SK-N-SH (cell line): ENCODE measurements around the gene CNTNAP5. TPM values are rescaled to one million over a fixed set of nuclear protein-coding genes. Genes with fewer than 3 reads are reported as not detected.

Experiments
- CTCF ChIA-PET: fragments of 300-600, 350-600 bp; formaldehyde crosslinking; extraction: SDS; loops from one replicate; lab custom pipeline; 2021; lab: Yijun Ruan, JAX
- POLR2A ChIA-PET: fragments of 350-600 bp; sonication (Branson Sonifier 250); formaldehyde crosslinking; extraction: SDS; loops from one replicate; lab custom pipeline; 2020; ENCODE audit warnings: antibody characterized with exemption, inconsistent platforms; lab: Yijun Ruan, JAX
- DNase-seq: peaks from one replicate; pipeline ENCODE4 v3.0.0; 2012
- H2AFZ ChIP-seq: fragments of 200-600 bp; sonication (generic); 2 replicates; pipeline ENCODE4 v1.8.1; 2016; ENCODE audit warnings: antibody characterized with exemption, mild to moderate bottlenecking, low read depth
- H3F3A ChIP-seq: fragments of 200-600 bp; sonication (generic); replicated peaks from 2 replicates; pipeline ENCODE3; 2016; ENCODE audit warnings: antibody characterized with exemption, mild to moderate bottlenecking; ENCODE audit not compliant: insufficient read depth
- H3K27ac ChIP-seq, 2 experiments: fragments of 200-500 bp in 1 of 2; fragments of 200-600 bp in 1 of 2; sonication (Bioruptor generic) in 1 of 2; sonication (generic), shearing (Covaris generic) in 1 of 2; 2 replicates each; pipeline versions ENCODE4 v1.5.1 to v1.6.1; 2014 to 2016; ENCODE audit warnings: low read depth in 2 of 2, inconsistent platforms in 1 of 2, low read length in 1 of 2, mild to moderate bottlenecking in 1 of 2, mixed read lengths in 1 of 2
- H3K27me3 ChIP-seq: fragments of 200-600 bp; sonication (generic), shearing (Covaris generic); 2 replicates; pipeline ENCODE4 v1.6.1; 2016; ENCODE audit warnings: mixed run types; ENCODE audit not compliant: insufficient read depth
- H3K36me3 ChIP-seq, 2 experiments: fragments of 200-500 bp in 1 of 2; fragments of 200-600 bp in 1 of 2; sonication (Bioruptor generic) in 1 of 2; sonication (generic) in 1 of 2; replicated peaks in 1 of 2; 2 replicates each; pipeline versions ENCODE3 to v1.5.1; 2014 to 2016; ENCODE audit warnings: low read length in 1 of 2, mild to moderate bottlenecking in 1 of 2; ENCODE audit not compliant: insufficient read depth in 2 of 2, control insufficient read depth in 1 of 2
- H3K4me1 ChIP-seq, 2 experiments: fragments of 200-500 bp in 1 of 2; fragments of 200-600 bp in 1 of 2; sonication (Bioruptor generic) in 1 of 2; sonication (generic), shearing (Covaris generic) in 1 of 2; 2 replicates each; pipeline versions ENCODE4 v1.5.1 to v1.6.1; 2014 to 2016; ENCODE audit warnings: low read depth in 1 of 2, low read length in 1 of 2, mixed run types in 1 of 2; ENCODE audit not compliant: insufficient read depth in 2 of 2, control insufficient read depth in 1 of 2
- H3K4me2 ChIP-seq: fragments of 200-600 bp; sonication (generic), shearing (Covaris generic); 2 replicates; pipeline ENCODE4 v1.6.1; 2017; ENCODE audit warnings: mixed run types
- H3K4me3 ChIP-seq, 2 experiments: fragments of 200-500 bp in 1 of 2; fragments of 200-600 bp in 1 of 2; sonication (Bioruptor generic) in 1 of 2; sonication (generic), shearing (Covaris generic) in 1 of 2; 2 replicates each; pipeline versions ENCODE4 v1.5.1 to v1.8.1; 2014 to 2016; ENCODE audit warnings: low read depth in 2 of 2, inconsistent platforms in 1 of 2, low read length in 1 of 2, mild to moderate bottlenecking in 1 of 2, mixed read lengths in 1 of 2, moderate library complexity in 1 of 2
- H3K79me2 ChIP-seq: fragments of 200-600 bp; sonication (generic); 2 replicates; pipeline ENCODE4 v1.8.1; 2017; ENCODE audit warnings: mild to moderate bottlenecking; ENCODE audit not compliant: insufficient read depth
- H3K9ac ChIP-seq: fragments of 200-600 bp; sonication (generic); 2 replicates; pipeline ENCODE4 v1.6.1; 2017; ENCODE audit warnings: mixed run types
- H3K9me2 ChIP-seq: fragments of 200-600 bp; sonication (generic); 2 replicates; pipeline ENCODE4 v1.6.1; 2017; ENCODE audit warnings: mixed run types
- H3K9me3 ChIP-seq: fragments of 200-600 bp; sonication (generic); 2 replicates; pipeline ENCODE4 v1.6.1; 2017; ENCODE audit warnings: mixed run types, mild to moderate bottlenecking, moderate library complexity
- H4K20me1 ChIP-seq: fragments of 200-600 bp; sonication (generic); 2 replicates; pipeline ENCODE4 v1.6.1; 2017; ENCODE audit warnings: mild to moderate bottlenecking, mixed run types; ENCODE audit not compliant: insufficient read depth
- CHD2 ChIP-seq: fragments of 150-350 bp; IDR thresholded peaks from 2 replicates; pipeline ENCODE4 v1.6.1; 2018; ENCODE audit warnings: low read length; ENCODE audit not compliant: partially characterized antibody
- CTCF ChIP-seq: fragments of 200-600 bp; sonication (generic); IDR thresholded peaks from 2 replicates; pipeline ENCODE4 v1.6.1; 2017; ENCODE audit warnings: antibody characterized with exemption, mild to moderate bottlenecking, moderate library complexity
- EZH2phosphoT487 ChIP-seq: fragments of 200-600 bp; sonication (generic); IDR thresholded peaks from 2 replicates; pipeline ENCODE4 v1.6.1; 2017; ENCODE audit warnings: low read depth, mixed run types, mild to moderate bottlenecking, antibody characterized with exemption, moderate library complexity, borderline replicate concordance
- FOXJ3 ChIP-seq: sonication (generic); formaldehyde crosslinking; IDR thresholded peaks from 2 replicates; pipeline ENCODE4 v1.5.1; 2020; ENCODE audit warnings: mild to moderate bottlenecking, missing genetic modification reagents
- GATA2 ChIP-seq: sonication (generic); formaldehyde crosslinking; IDR thresholded peaks from 2 replicates; pipeline ENCODE4 v1.5.0; 2020; ENCODE audit warnings: mild to moderate bottlenecking, missing genetic modification reagents
- JUND ChIP-seq: IDR thresholded peaks from 2 replicates; pipeline ENCODE4 v1.4.0; 2012
- MXI1 ChIP-seq: IDR thresholded peaks from 2 replicates; pipeline ENCODE4 v1.6.1; 2012; ENCODE audit warnings: mild to moderate bottlenecking, low read depth, low read length, improper control_type of control experiment
- NFIC ChIP-seq: IDR thresholded peaks from 2 replicates; pipeline ENCODE4 v1.4.0; 2012; ENCODE audit warnings: borderline replicate concordance
- POLR2AphosphoS5 ChIP-seq: IDR thresholded peaks from 2 replicates; pipeline ENCODE4 v1.6.1; 2012; ENCODE audit warnings: low read depth, low read length
- REST ChIP-seq: IDR thresholded peaks from 2 replicates; pipeline ENCODE4 v1.6.1; 2012; ENCODE audit warnings: mild to moderate bottlenecking, low read depth, low read length, moderate library complexity
- SMC3 ChIP-seq: IDR thresholded peaks from 2 replicates; pipeline ENCODE4 v1.6.1; 2012; ENCODE audit warnings: low read depth, low read length, improper control_type of control experiment
- TAF1 ChIP-seq: IDR thresholded peaks from 2 replicates; pipeline ENCODE4 v1.6.1; 2012; ENCODE audit warnings: low read depth, mild to moderate bottlenecking, low read length, moderate library complexity, borderline replicate concordance
- TCF12 ChIP-seq: IDR thresholded peaks from 2 replicates; pipeline ENCODE4 v1.4.0; 2012
- USF1 ChIP-seq: IDR thresholded peaks from 2 replicates; pipeline ENCODE4 v1.4.0; 2012; ENCODE audit warnings: low read depth, borderline replicate concordance
- WGBS: methylation state at CpG from one replicate; pipeline ENCODE4 v1.1.6; 2017; ENCODE audit warnings: low lambda C conversion rate; 5-methylcytosine and 5-hydroxymethylcytosine counted together
- polyA plus RNA-seq, 3 experiments: library from polyadenylated mRNA; depleted of rRNA; stranded (reverse); fragments of >200 nt; gene quantifications; 2 replicates each; pipeline ENCODE4 v1.2.3, GENCODE V29; 2012

CNTNAP5 gene
- polyA plus RNA-seq, 1 of the 3 experiments (the other 2 are of a cell fraction): 0.08 TPM

- no peak for TF ChIP-seq TAF1
- no peak for TF ChIP-seq EZH2phosphoT487
- no peak for TF ChIP-seq FOXJ3 (CRISPR knock-in tag)
- no peak for TF ChIP-seq USF1
- Histone ChIP-seq H3K9me3 (0 out of 2 replicates have a peak, but pooled peaks cover 5% of the 10 kb centered on the region), H2AFZ (no peak overlapping the region), H3K4me3 (no peak overlapping the region), H4K20me1 (no peaks in the 10 kb centered on the region), H3K9me2 (no peaks in the 10 kb centered on the region), H3K27me3 (no peaks in the 10 kb centered on the region), H3K36me3 (no peaks in the 10 kb centered on the region), H3K4me2 (no peak overlapping the region), H3K79me2 (no peaks in the 10 kb centered on the region), H3K4me1 (peaks cover 0 to 5% of the 10 kb centered on the region in 2 experiments; a peak in 2 of 4 replicates), H3F3A (no peaks in the 10 kb centered on the region), H3K9ac (no peak overlapping the region), H3K27ac (no peak overlapping the region; a peak in 1 of 4 replicates)
- 5% methylated on average over 4 of the region's 4 CpGs for WGBS
- DNase-seq: no peak
- CTCF ChIA-PET: no interaction called here
- POLR2A ChIA-PET: no interaction called here
Measured at GRCh38 chr2:124877141-124877577, 852.1 kb downstream of the CNTNAP5 start.

GRCh38 chr2:124879640-124880039, 854.6 kb downstream of the CNTNAP5 start:
- DNase-seq: no peak
- no peaks in the 10 kb centered on the region for H4K20me1 ChIP-seq
- H3K9me2 ChIP-seq: no peaks in the 10 kb centered on the region
- H3K4me3 ChIP-seq: no peak overlapping the region
- no peaks in the 10 kb centered on the region for H3K36me3 ChIP-seq
- no peak overlapping the region for H3K4me2 ChIP-seq
- peaks cover 0 to 5% of the 10 kb centered on the region in 2 experiments; a peak in 2 of 4 replicates for H3K4me1 ChIP-seq
- 0 out of 2 replicates have a peak, but pooled peaks cover 5% of the 10 kb centered on the region for H3K9me3 ChIP-seq
- no peaks in the 10 kb centered on the region for H3F3A ChIP-seq
- ChIA-PET POLR2A (no interaction called here), CTCF (interaction anchor here (0.9 to 1.1 kb wide), 2 partner anchors 10 to 12 kb away, joined by 3 to 4 read pairs; no protein-coding TSS in a partner anchor)
- no peak overlapping the region for H3K27ac ChIP-seq
- 48% methylated on average over 4 of the region's 4 CpGs for whole genome bisulfite sequencing
- no peak for TF ChIP-seq CTCF
- no peak for TF ChIP-seq MXI1
- no peak for TF ChIP-seq POLR2AphosphoS5
- TF ChIP-seq EZH2phosphoT487: no peak
- no peak for TF ChIP-seq NFIC
- TF ChIP-seq TCF12: no peak
- TF ChIP-seq GATA2 (CRISPR knock-in tag): no peak
- no peak for TF ChIP-seq SMC3
- no peak for TF ChIP-seq REST
- TF ChIP-seq CHD2: no peak
- no peak for TF ChIP-seq JUND
- H2AFZ ChIP-seq: no peak overlapping the region
- no peaks in the 10 kb centered on the region for H3K79me2 ChIP-seq
- no peaks in the 10 kb centered on the region for H3K27me3 ChIP-seq
- no peak overlapping the region for H3K9ac ChIP-seq
